GM12892 (cell line): Measurements from ENCODE around the gene APBB3.

Source experiments
- DNase-seq: peaks from one replicate; pipeline ENCODE4 v3.0.0; 2011; ENCODE audit not compliant: insufficient read length
- FAIRE-seq: peaks from 2 replicates; lab custom pipeline; 2011; peaks lifted over from hg19 to GRCh38; lab: Jason Lieb, UNC
- POLR2A ChIP-seq: IDR thresholded peaks from 2 replicates; pipeline ENCODE4 v1.6.1; 2011; ENCODE audit warnings: low read depth, low read length, control low read depth
- POLR2AphosphoS5 ChIP-seq: IDR thresholded peaks from 2 replicates; pipeline ENCODE4 v1.6.1; 2011; ENCODE audit warnings: low read depth, low read length, control low read depth
- TAF1 ChIP-seq: IDR thresholded peaks from 2 replicates; pipeline ENCODE4 v1.6.1; 2011; ENCODE audit warnings: low read depth, mild to moderate bottlenecking, control low read depth, low read length, borderline replicate concordance

Gene APBB3

GRCh38 chr5:140561753-140562523, 2.5 kb downstream of the APBB3 start:
- no peak for FAIRE-seq
- TF ChIP-seq TAF1, result no peak
- TF ChIP-seq POLR2A, result no peak
- no peak for TF ChIP-seq POLR2AphosphoS5

GRCh38 chr5:140560227-140560626, 4.2 kb downstream of the APBB3 start:
- no peak for FAIRE-seq
- DNase-seq, result no peak
- TF ChIP-seq TAF1, result no peak
- no peak for TF ChIP-seq POLR2AphosphoS5
- no peak for TF ChIP-seq POLR2A

More at GRCh38 chr5:140561753-140562523, 2.5 kb downstream of the APBB3 start:
- DNase-seq, result no peak

GRCh38 chr5:140558542-140558941, 5.9 kb downstream of the APBB3 start:
- FAIRE-seq (no peak), DNase-seq (no peak)
- TF ChIP-seq POLR2AphosphoS5 (no peak), TAF1 (no peak), POLR2A (no peak)

- DNase-seq (no peak), FAIRE-seq (no peak)
- TF ChIP-seq TAF1 (no peak), POLR2A (no peak), POLR2AphosphoS5 (no peak)
Observed at GRCh38 chr5:140557965-140558364, 6.4 kb downstream of the APBB3 start.

GRCh38 chr5:140557136-140557805, 7.1 kb downstream of the APBB3 start, which contains the start of gene SRA1:
Gene SRA1 (minus strand): TSS chr5:140557473. CDS start chr5:140557452, 21 bp downstream.
- DNase-seq (peak; percentile 96), FAIRE-seq (peak; percentile 97)
- TF ChIP-seq TAF1 (peak; percentile 90), POLR2A (peak; percentile 99), POLR2AphosphoS5 (peak; percentile 96)

DNA sequence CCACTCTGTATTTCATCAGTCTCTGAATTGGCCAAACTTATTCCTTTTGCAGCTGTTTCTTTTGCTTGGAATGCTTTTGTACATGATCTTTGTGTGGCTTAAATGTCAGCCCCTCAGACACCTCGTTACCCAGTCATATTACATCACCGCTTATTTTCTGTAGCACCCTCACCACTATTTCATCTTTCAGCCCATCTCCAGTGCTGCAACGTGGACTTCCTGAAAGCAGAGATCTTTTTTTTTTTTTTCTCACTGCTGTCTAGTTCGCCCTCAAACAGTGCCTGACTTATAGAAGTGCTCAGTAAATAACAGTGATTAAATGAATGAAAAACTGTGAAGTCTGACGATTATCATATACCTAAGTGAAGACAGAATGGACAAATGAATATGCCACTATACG, 8.0 kb downstream of the APBB3 start:
- TF ChIP-seq POLR2AphosphoS5, result no peak
- no peak for DNase-seq
- no peak for FAIRE-seq

DNA sequence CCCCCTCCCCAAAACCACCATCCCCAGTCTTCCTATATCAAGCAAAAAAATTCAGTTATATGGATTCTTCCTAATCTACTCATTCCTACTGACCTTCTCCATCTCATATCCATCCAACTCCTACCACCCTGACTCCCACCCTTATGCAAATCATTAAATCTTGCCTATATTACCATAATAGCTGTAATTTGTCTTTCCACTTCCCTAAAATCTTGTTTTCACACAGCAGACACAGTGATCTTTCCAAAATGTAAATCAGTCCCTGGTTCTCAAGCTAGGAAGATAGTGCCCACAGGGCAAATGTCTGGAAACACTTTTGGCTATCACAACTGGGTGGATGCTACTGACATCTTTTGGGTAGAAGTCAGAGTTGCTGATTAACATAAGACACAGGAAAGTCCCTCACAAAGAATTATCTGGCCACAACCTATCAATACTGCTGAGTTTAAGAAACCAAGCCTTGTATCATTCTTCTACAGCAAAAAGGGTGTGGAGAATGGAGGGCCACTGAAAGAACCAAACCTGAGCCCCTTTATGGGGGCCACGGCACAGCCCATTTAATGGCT, 8.6 kb downstream of the APBB3 start:
- DNase-seq (no peak), FAIRE-seq (peak; percentile 48)
- TF ChIP-seq TAF1, result no peak
- TF ChIP-seq POLR2A, result no peak
- TF ChIP-seq POLR2AphosphoS5, result no peak

DNA sequence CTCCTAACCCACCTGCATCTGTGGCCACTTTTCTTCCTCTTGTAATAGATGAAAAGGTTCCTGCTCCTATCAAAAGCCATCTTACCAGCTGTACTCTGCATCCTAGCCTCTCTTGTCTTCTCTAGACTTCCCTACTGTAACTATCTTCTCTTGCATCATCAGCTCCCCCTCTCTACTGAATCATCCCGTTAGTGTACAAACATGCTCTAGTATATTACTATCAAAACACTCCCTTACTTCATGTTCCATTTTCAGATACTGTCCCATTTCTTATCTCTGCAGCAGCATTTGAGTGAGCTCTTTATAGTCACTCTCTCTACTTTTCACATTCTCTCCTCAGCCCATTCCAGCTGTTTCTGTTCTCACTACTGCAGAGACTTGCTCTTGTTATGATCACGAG, 9.9 kb downstream of the APBB3 start:
- no peak for DNase-seq
- peak; percentile 68; the same call in 1 of the 2 replicates for TF ChIP-seq POLR2AphosphoS5
- peak; percentile 14; the same call in 1 of the 2 replicates for TF ChIP-seq POLR2A
- TF ChIP-seq TAF1, result no peak
- FAIRE-seq, result no peak

DNA sequence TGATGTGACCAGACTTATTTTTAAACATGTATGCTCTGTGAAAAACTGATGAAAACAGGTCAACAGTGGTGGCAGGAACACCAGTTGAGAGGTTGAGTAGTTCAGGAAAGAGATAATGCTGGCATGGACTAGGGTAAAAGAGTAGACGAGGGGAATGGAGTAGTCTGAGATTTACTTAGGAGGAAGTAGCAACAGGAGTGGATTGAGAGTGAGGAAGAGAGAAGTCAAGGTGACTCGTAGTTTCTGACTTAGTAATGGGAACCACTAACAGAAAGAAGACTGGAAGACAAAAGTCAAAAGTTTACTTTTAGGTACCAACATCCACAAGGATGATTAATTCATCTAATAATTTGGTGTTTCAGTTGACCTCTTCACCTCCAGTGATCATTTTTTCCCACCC, 10.7 kb downstream of the APBB3 start:
- DNase-seq (no peak), FAIRE-seq (peak; percentile 5)
- TF ChIP-seq POLR2A (no peak), TAF1 (no peak), POLR2AphosphoS5 (no peak)

GRCh38 chr5:140551872-140552271, 12.5 kb downstream of the APBB3 start:
- DNase-seq (no peak), FAIRE-seq (no peak)
- TF ChIP-seq TAF1 (no peak), POLR2A (no peak), POLR2AphosphoS5 (no peak)

- no peak for DNase-seq
- FAIRE-seq, result no peak
- no peak; the same call in 1 of the 2 replicates for TF ChIP-seq POLR2AphosphoS5
- TF ChIP-seq POLR2A, result no peak
- TF ChIP-seq TAF1, result no peak
Observed at GRCh38 chr5:140550147-140551079, 14.0 kb downstream of the APBB3 start.
